A549 (cell line): ENCODE measurements around the gene HINT3. TPM values are rescaled to one million over a fixed set of nuclear protein-coding genes. Genes with fewer than 3 reads are reported as not detected.

Experiments
- ATAC-seq, 2 experiments: fragments of 200-7000 bp in 1 of 2; fragments of >200 bp in 1 of 2; cut with Nextera tagmentation in 1 of 2; cut with Tn5 transposase in 1 of 2; 3 replicates each; pipeline versions ENCODE4 v1.8.0 to v1.9.1; 2018 to 2020; ENCODE audit warnings: mild to moderate bottlenecking in 1 of 2, moderate library complexity in 1 of 2
- CTCF ChIA-PET: fragments of 300-600 bp; sonication (Branson Sonifier 250); formaldehyde crosslinking; extraction: SDS; loops from one replicate; lab custom pipeline; 2021; ENCODE audit warnings: antibody characterized with exemption, inconsistent platforms; lab: Yijun Ruan, JAX
- POLR2A ChIA-PET: fragments of 350-600 bp; formaldehyde crosslinking; extraction: SDS; loops from one replicate; lab custom pipeline; 2021; ENCODE audit warnings: antibody characterized with exemption, inconsistent platforms; lab: Yijun Ruan, JAX
- DNase-seq, 2 experiments: peaks; one replicate each; pipeline versions ENCODE4 v3.0.0 to v3.0.0-alpha.2; 2011 to 2016; ENCODE audit warnings: low read depth in 1 of 2, low spot score in 1 of 2
- FAIRE-seq: peaks from 2 replicates; lab custom pipeline; 2011; peaks lifted over from hg19 to GRCh38; lab: Jason Lieb, UNC
- H3K27ac ChIP-seq, 2 experiments: fragments of >200 bp; sonication (Bioruptor Twin); formaldehyde crosslinking; 3 replicates each; pipeline ENCODE4 v1.5.1; 2016 to 2017
- H3K4me1 ChIP-seq: fragments of >200 bp; sonication (Bioruptor Twin); formaldehyde crosslinking; 3 replicates; pipeline ENCODE4 v1.6.1; 2016
- H3K4me2 ChIP-seq: fragments of >200 bp; sonication (Bioruptor Twin); formaldehyde crosslinking; 3 replicates; pipeline ENCODE4 v1.6.1; 2016
- H3K4me3 ChIP-seq: fragments of >200 bp; sonication (Bioruptor Twin); formaldehyde crosslinking; 3 replicates; pipeline ENCODE4 v1.5.1; 2016
- H3K9me3 ChIP-seq: fragments of >200 bp; sonication (Bioruptor Twin); formaldehyde crosslinking; 3 replicates; pipeline ENCODE4 v1.6.1; 2016
- BHLHE40 ChIP-seq: IDR thresholded peaks from 2 replicates; pipeline ENCODE4 v1.6.1; 2012; ENCODE audit warnings: low read depth, low read length, inconsistent platforms
- CBX2 ChIP-seq: fragments of 200-600 bp; sonication (generic); IDR thresholded peaks from 2 replicates; pipeline ENCODE4 v1.6.1; 2016; ENCODE audit warnings: low read depth, mild to moderate bottlenecking, borderline replicate concordance
- CEBPB ChIP-seq, 2 experiments: fragments of >200 bp in 1 of 2; sonication (Bioruptor Twin) in 1 of 2; formaldehyde crosslinking in 1 of 2; IDR thresholded peaks; 2 replicates each; pipeline ENCODE4 v1.6.1; 2012 to 2016
- EHF ChIP-seq: fragments of 250-450 bp; sonication (Bioruptor Pico); IDR thresholded peaks from 2 replicates; pipeline ENCODE4 v1.5.0; 2020; ENCODE audit warnings: mild to moderate bottlenecking
- EHMT2 ChIP-seq: fragments of 200-600 bp; sonication (generic); IDR thresholded peaks from 2 replicates; pipeline ENCODE4 v1.6.1; 2016; ENCODE audit warnings: antibody characterized with exemption, low read depth, mild to moderate bottlenecking, moderate library complexity
- ESRRA ChIP-seq: fragments of 150-350 bp; IDR thresholded peaks from 2 replicates; pipeline ENCODE4 v1.6.1; 2014; ENCODE audit warnings: mild to moderate bottlenecking, low read length, borderline replicate concordance
- FOSL2 ChIP-seq, 2 experiments: fragments of 450-650 bp in 1 of 2; fragments of >200 bp in 1 of 2; sonication (Bioruptor Twin) in 1 of 2; formaldehyde crosslinking; IDR thresholded peaks; 2 replicates each; pipeline versions ENCODE4 v1.5.0 to v1.6.1; 2016 to 2020; ENCODE audit warnings: mild to moderate bottlenecking in 1 of 2, moderate library complexity in 1 of 2
- GATA3 ChIP-seq: IDR thresholded peaks from 2 replicates; pipeline ENCODE4 v1.6.1; 2012; ENCODE audit warnings: borderline replicate concordance
- JUN ChIP-seq, 2 experiments: fragments of >200 bp; sonication (Bioruptor Twin); formaldehyde crosslinking; IDR thresholded peaks; 2 replicates in 1 of 2; 3 replicates in 1 of 2; pipeline ENCODE4 v1.6.1; 2016 to 2017
- MAFK ChIP-seq: fragments of 450-650 bp; IDR thresholded peaks from 2 replicates; pipeline ENCODE4 v1.6.1; 2014; ENCODE audit not compliant: partially characterized antibody
- MYC ChIP-seq: IDR thresholded peaks from 2 replicates; pipeline ENCODE4 v1.6.1; 2012; ENCODE audit warnings: mild to moderate bottlenecking, inconsistent platforms, low read length, improper control_type of control experiment, borderline replicate concordance
- NFE2L2 ChIP-seq: fragments of 150-350 bp; conservative IDR thresholded peaks from 2 replicates; pipeline ENCODE4 v1.6.1; 2014; ENCODE audit warnings: low read length
- RNF2 ChIP-seq: fragments of 200-600 bp; sonication (generic); IDR thresholded peaks from 2 replicates; pipeline ENCODE4 v1.6.1; 2016; ENCODE audit warnings: low read depth, mild to moderate bottlenecking, antibody characterized with exemption, moderate library complexity, borderline replicate concordance
- ZSCAN20 ChIP-seq: fragments of 250-450 bp; sonication (Bioruptor Pico); IDR thresholded peaks from 2 replicates; pipeline ENCODE4 v1.8.0; 2022; ENCODE audit warnings: mild to moderate bottlenecking, moderate library complexity
- WGBS: methylation state at CpG from one replicate; pipeline ENCODE4 v1.1.6; 2017; ENCODE audit errors: missing lambda C conversion rate; 5-methylcytosine and 5-hydroxymethylcytosine counted together
- polyA plus RNA-seq, 4 experiments: library from polyadenylated mRNA; depleted of rRNA in 3 of 4; stranded (reverse); fragments of >200 nt; fragmentation: RNase III in 1 of 4; extraction: RNeasy Plus Mini Kit Qiagen cat#74134 plus additional on column Dnase treatment in 1 of 4; gene quantifications; 2 replicates in 3 of 4; 3 replicates in 1 of 4; pipeline ENCODE4 v1.2.3, GENCODE V29; 2011 to 2017
- TF ChIP-seq, protein P1 (sequence below): IDR thresholded peaks from 2 replicates; pipeline ENCODE4 v1.6.1; 2012
- TF ChIP-seq, protein P2 (sequence below): fragments of >200 bp; sonication (Bioruptor Twin); formaldehyde crosslinking; IDR thresholded peaks from 3 replicates; pipeline ENCODE4 v1.5.1; 2016
- TF ChIP-seq, protein P3 (sequence below): fragments of 250-450 bp; sonication (Bioruptor Pico); IDR thresholded peaks from 2 replicates; pipeline ENCODE4 v1.5.0; 2021; ENCODE audit warnings: mild to moderate bottlenecking, moderate library complexity, borderline replicate concordance

Gene HINT3
- polyA plus RNA-seq, 2 of the 4 experiments (the other 2 are of a cell fraction) = 4.7 to 13.0 TPM

DNA sequence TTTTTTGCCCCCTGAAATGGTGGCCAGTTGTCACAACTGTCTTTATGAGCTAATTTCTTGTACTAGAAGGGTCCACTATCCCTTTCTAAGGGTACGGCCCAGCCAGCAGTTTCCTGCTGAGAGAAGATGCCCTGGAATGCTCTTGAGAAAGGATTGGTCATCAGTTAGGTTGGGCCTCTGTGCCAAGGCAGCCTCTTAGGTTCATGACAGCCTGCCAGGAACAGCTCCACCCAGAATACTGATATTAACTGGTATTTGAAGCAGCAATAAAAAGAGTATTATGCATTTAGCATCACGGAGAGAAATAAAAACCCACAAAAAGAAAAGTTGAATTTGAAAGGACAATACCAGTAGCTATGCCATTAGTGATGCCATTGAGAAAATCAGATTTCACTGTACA, 9.0 kb upstream of the HINT3 start:
- peak; percentile 30; the same call in 1 of the 2 replicates for TF ChIP-seq EHF (CRISPR knock-in tag)
- peak; percentile 53; the same call in 1 of the 2 replicates for TF ChIP-seq GATA3
- TF ChIP-seq, protein P1, sequence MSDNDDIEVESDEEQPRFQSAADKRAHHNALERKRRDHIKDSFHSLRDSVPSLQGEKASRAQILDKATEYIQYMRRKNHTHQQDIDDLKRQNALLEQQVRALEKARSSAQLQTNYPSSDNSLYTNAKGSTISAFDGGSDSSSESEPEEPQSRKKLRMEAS = peak; percentile 53
- peak; percentile 15; the same call in 1 of the 2 replicates for TF ChIP-seq ZSCAN20 (CRISPR knock-in tag)
- TF ChIP-seq CEBPB (IDR thresholded peaks at IDR 0.05) = peak in 1 of 2 experiments; percentile 56; a peak in 1 of 4 replicates
- TF ChIP-seq RNF2 = no peak
- peak in 1 of 2 experiments; percentile 55; a peak in 2 of 5 replicates for TF ChIP-seq JUN (IDR thresholded peaks at IDR 0.05)
- TF ChIP-seq ESRRA = no peak
- ChIA-PET POLR2A (interaction anchor here (1.0 to 3.0 kb wide), 4 partner anchors 29 to 158 kb away, joined by 4 to 20 read pairs (median 7); partner anchors contain the start of genes NCOA7 and TRMT11), CTCF (interaction anchor here (0.8 to 5.8 kb wide), 13 partner anchors 8 to 634 kb away, joined by 3 to 43 read pairs (median 4); partner anchors contain the start of gene HINT3)
- peak in 1 of 2 experiments; percentile 85 for DNase-seq
- H3K27ac ChIP-seq = peak overlapping the region; percentile 93 to 98
- 5% methylated on average over 2 of the region's 2 CpGs for WGBS
- ATAC-seq = peak in 1 of 2 experiments; percentile 54; a peak in 3 of 6 replicates
- no peak overlapping the region for H3K4me3 ChIP-seq
- FAIRE-seq = no peak
- H3K9me3 ChIP-seq = no peaks in the 10 kb centered on the region
- peaks cover 89% of the 10 kb centered on the region for H3K4me1 ChIP-seq
- H3K4me2 ChIP-seq = peak overlapping the region; percentile 68

DNA sequence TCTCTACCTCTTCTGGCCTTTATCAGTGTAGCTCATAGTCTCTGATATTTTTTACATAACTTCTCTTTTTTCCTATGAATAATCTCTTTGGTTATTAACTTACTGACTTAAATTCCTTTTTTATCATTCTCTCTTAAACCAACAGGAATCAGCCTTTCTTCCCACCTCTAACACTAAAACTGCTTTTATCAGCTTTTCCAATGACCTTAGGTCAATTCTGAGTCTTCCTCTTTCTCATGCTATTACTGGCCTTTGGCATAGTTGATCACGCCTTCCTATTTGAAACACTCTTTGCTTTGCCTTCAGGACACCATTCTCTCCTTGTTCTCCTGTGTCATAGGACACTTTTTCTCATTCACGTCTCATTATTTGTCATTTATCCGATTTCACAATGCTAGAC, 8.1 kb upstream of the HINT3 start:
- DNase-seq = no peak
- WGBS = 43% methylated on average over 3 of the region's 3 CpGs
- CTCF ChIA-PET = interaction anchor here (0.8 to 5.8 kb wide), 9 partner anchors 7 to 90 kb away, joined by 3 to 43 read pairs (median 4); partner anchors contain the start of gene HINT3
- Histone ChIP-seq H3K4me2 (peak overlapping the region; percentile 68), H3K4me3 (no peak overlapping the region)
- TF ChIP-seq RNF2 (no peak), EHMT2 (no peak), NFE2L2 (no peak), CBX2 (no peak), MAFK (peak; percentile 30), CEBPB (IDR thresholded peaks at IDR 0.05) (peak in 1 of 2 experiments; percentile 46; a peak in 1 of 4 replicates)
- TF ChIP-seq, protein P1 = 0 out of 2 replicates have a peak, but pooled peaks have one; percentile 12
- TF ChIP-seq, all 56 proteins: peak for 3
- Histone ChIP-seq H3K4me1 (peaks cover 84% of the 10 kb centered on the region), H3K27ac (peak overlapping the region; percentile 93 to 98), H3K9me3 (no peaks in the 10 kb centered on the region)
- ATAC-seq (no peak), FAIRE-seq (no peak)
- POLR2A ChIA-PET = interaction anchor here (1.4 to 3.0 kb wide), 2 partner anchors 29 to 159 kb away, joined by 9 to 20 read pairs; partner anchors contain the start of gene NCOA7

DNA sequence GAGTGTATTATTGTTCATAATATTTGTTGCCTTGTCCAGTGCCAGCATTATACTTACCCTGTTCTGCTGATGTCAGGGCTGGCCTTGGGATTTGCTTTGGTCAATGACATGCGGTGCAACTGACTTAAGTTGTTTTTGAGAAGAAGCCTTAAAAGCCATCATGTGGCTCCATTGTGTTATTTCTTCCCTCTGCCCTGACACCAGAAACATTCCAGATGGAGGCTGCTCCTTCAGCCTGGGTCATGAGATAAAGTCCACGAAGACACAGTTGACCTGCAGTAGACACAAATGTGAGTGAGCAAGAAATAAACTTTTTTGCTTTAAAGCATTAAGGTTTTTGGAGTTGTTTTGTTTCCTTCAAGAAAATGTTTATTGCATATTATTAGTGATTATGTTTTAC, 7.5 kb upstream of the HINT3 start:
- ChIA-PET CTCF (interaction anchor here (1.6 to 1.9 kb wide), 2 partner anchors 9 to 49 kb away, joined by 4 to 5 read pairs; no protein-coding TSS in a partner anchor), POLR2A (no interaction called here)
- DNase-seq (no peak), FAIRE-seq (no peak), ATAC-seq (no peak)
- 92% methylated on average over 2 of the region's 2 CpGs for WGBS
- TF ChIP-seq, protein P2, sequence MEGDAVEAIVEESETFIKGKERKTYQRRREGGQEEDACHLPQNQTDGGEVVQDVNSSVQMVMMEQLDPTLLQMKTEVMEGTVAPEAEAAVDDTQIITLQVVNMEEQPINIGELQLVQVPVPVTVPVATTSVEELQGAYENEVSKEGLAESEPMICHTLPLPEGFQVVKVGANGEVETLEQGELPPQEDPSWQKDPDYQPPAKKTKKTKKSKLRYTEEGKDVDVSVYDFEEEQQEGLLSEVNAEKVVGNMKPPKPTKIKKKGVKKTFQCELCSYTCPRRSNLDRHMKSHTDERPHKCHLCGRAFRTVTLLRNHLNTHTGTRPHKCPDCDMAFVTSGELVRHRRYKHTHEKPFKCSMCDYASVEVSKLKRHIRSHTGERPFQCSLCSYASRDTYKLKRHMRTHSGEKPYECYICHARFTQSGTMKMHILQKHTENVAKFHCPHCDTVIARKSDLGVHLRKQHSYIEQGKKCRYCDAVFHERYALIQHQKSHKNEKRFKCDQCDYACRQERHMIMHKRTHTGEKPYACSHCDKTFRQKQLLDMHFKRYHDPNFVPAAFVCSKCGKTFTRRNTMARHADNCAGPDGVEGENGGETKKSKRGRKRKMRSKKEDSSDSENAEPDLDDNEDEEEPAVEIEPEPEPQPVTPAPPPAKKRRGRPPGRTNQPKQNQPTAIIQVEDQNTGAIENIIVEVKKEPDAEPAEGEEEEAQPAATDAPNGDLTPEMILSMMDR = no peak
- TF ChIP-seq, protein P3, sequence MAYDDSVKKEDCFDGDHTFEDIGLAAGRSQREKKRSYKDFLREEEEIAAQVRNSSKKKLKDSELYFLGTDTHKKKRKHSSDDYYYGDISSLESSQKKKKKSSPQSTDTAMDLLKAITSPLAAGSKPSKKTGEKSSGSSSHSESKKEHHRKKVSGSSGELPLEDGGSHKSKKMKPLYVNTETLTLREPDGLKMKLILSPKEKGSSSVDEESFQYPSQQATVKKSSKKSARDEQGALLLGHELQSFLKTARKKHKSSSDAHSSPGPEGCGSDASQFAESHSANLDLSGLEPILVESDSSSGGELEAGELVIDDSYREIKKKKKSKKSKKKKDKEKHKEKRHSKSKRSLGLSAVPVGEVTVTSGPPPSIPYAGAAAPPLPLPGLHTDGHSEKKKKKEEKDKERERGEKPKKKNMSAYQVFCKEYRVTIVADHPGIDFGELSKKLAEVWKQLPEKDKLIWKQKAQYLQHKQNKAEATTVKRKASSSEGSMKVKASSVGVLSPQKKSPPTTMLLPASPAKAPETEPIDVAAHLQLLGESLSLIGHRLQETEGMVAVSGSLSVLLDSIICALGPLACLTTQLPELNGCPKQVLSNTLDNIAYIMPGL (CRISPR knock-in tag) = no peak
- TF ChIP-seq MAFK (no peak), BHLHE40 (no peak), FOSL2 (IDR thresholded peaks at IDR 0.05) (no peak), FOSL2 (CRISPR knock-in tag; IDR thresholded peaks at IDR 0.05) (no peak), MYC (no peak), JUN (IDR thresholded peaks at IDR 0.05) (no peak)
- Histone ChIP-seq H3K27ac (peak overlapping the region; percentile 93 to 98), H3K4me2 (peak overlapping the region; percentile 68), H3K4me3 (no peak overlapping the region), H3K9me3 (no peaks in the 10 kb centered on the region), H3K4me1 (peaks cover 78% of the 10 kb centered on the region)
